Activated CD4-positive, alpha-beta memory T cell treated with anti-CD3 and anti-CD28 coated beads, Interleukin-2, amount 10 ng/mL, durations not matched to agents 7 days and 5 days (primary cell): ENCODE measurements around the gene TOR1B. TPM values are rescaled to one million over a fixed set of nuclear protein-coding genes. Genes with fewer than 3 reads are reported as not detected.
A peak's percentile ranks its signal among the peaks of the same experiment; 100 is the strongest.

Experiments
- CTCF ChIA-PET: fragments of 350-600 bp; sonication (Branson Sonifier 250); formaldehyde crosslinking; loops from one replicate; lab custom pipeline; 2021; ENCODE audit warnings: antibody characterized with exemption, inconsistent platforms; lab: Charles Lee
- POLR2A ChIA-PET: fragments of 350-600 bp; sonication (Branson Sonifier 250); formaldehyde crosslinking; loops from one replicate; lab custom pipeline; 2021; ENCODE audit warnings: antibody characterized with exemption; lab: Charles Lee
- DNase-seq: peaks from one replicate; pipeline ENCODE4 v3.0.0-alpha.2; 2020
- H3K27ac Mint-ChIP-seq: one replicate; pipeline ENCODE4 v1.8.0; 2021; ENCODE audit warnings: mild to moderate bottlenecking, mixed read lengths
- H3K27me3 Mint-ChIP-seq: one replicate; pipeline ENCODE4 v1.8.0; 2021; ENCODE audit warnings: mixed read lengths
- H3K36me3 Mint-ChIP-seq: one replicate; pipeline ENCODE4 v1.8.0; 2021; ENCODE audit warnings: low read depth, mixed read lengths
- H3K4me1 Mint-ChIP-seq: one replicate; pipeline ENCODE4 v1.8.0; 2021; ENCODE audit warnings: mixed read lengths
- H3K4me3 Mint-ChIP-seq: one replicate; pipeline ENCODE4 v1.8.0; 2021; ENCODE audit warnings: mild to moderate bottlenecking, mixed read lengths
- H3K9me3 Mint-ChIP-seq: one replicate; pipeline ENCODE4 v1.8.0; 2021; ENCODE audit warnings: mixed read lengths
- total RNA-seq, 2 experiments: library from RNA; stranded (reverse); gene quantifications; one replicate each; pipeline ENCODE4 v1.2.3, GENCODE V29; 2021

The TOR1B gene
- total RNA-seq, 2 experiments from 2014 or later, result 29.0 to 30.8 TPM

- POLR2A ChIA-PET, result interaction anchor here (1.0 to 6.4 kb wide), 5 partner anchors 11 to 48 kb away, joined by 3 to 145 read pairs (median 3); no protein-coding TSS in a partner anchor
- Mint-ChIP-seq H3K36me3 (peaks cover 39% of the 10 kb centered on the region), H3K27me3 (no peaks in the 10 kb centered on the region), H3K4me1 (peaks cover 56% of the 10 kb centered on the region), H3K9me3 (no peaks in the 10 kb centered on the region), H3K27ac (peak overlapping the region; percentile 71), H3K4me3 (no peak overlapping the region)
- CTCF ChIA-PET, result interaction anchor here (0.7 to 1.4 kb wide), 3 partner anchors 9 to 46 kb away, joined by 3 to 7 read pairs (median 6); no protein-coding TSS in a partner anchor
- no peak for DNase-seq
Measured at GRCh38 chr9:129839324-129840023, 36.5 kb downstream of the TOR1B start.

- no peaks in the 10 kb centered on the region for H3K9me3 Mint-ChIP-seq
- H3K4me1 Mint-ChIP-seq, result peaks cover 56% of the 10 kb centered on the region
- DNase-seq, result no peak
- H3K27me3 Mint-ChIP-seq, result no peaks in the 10 kb centered on the region
- peak overlapping the region; percentile 44 for H3K27ac Mint-ChIP-seq
- POLR2A ChIA-PET, result interaction anchor here (2.3 kb wide), 1 partner anchor 24 kb away, joined by 7 read pairs; no protein-coding TSS in a partner anchor
- peaks cover 33% of the 10 kb centered on the region for H3K36me3 Mint-ChIP-seq
- no peak overlapping the region for H3K4me3 Mint-ChIP-seq
- CTCF ChIA-PET, result no interaction called here
Measured at GRCh38 chr9:129840034-129840433, 37.0 kb downstream of the TOR1B start.

GRCh38 chr9:129841071-129841470, 38.1 kb downstream of the TOR1B start:
- Mint-ChIP-seq H3K27me3 (no peaks in the 10 kb centered on the region), H3K27ac (no peak overlapping the region), H3K9me3 (no peaks in the 10 kb centered on the region), H3K4me3 (no peak overlapping the region), H3K36me3 (peaks cover 26% of the 10 kb centered on the region), H3K4me1 (peaks cover 60% of the 10 kb centered on the region)
- ChIA-PET CTCF (no interaction called here), POLR2A (interaction anchor here (2.3 kb wide), 1 partner anchor 23 kb away, joined by 7 read pairs; no protein-coding TSS in a partner anchor)
- no peak for DNase-seq

GRCh38 chr9:129845373-129845772, 42.4 kb downstream of the TOR1B start:
- H3K4me3 Mint-ChIP-seq, result no peak overlapping the region
- no peak for DNase-seq
- H3K27me3 Mint-ChIP-seq, result no peaks in the 10 kb centered on the region
- H3K36me3 Mint-ChIP-seq, result peaks cover 12% of the 10 kb centered on the region
- peak overlapping the region; percentile 58 for H3K27ac Mint-ChIP-seq
- CTCF ChIA-PET, result interaction anchor here (0.5 to 1.6 kb wide), 2 partner anchors 9 to 474 kb away, joined by 3 to 5 read pairs; partner anchors contain the start of genes C9orf78 and USP20
- POLR2A ChIA-PET, result interaction anchor here (0.7 to 2.6 kb wide), 5 partner anchors 10 to 40 kb away, joined by 3 to 10 read pairs (median 5); no protein-coding TSS in a partner anchor
- H3K4me1 Mint-ChIP-seq, result peaks cover 19% of the 10 kb centered on the region
- H3K9me3 Mint-ChIP-seq, result no peaks in the 10 kb centered on the region

GRCh38 chr9:129848712-129849441, 45.9 kb downstream of the TOR1B start:
- H3K9me3 Mint-ChIP-seq, result no peaks in the 10 kb centered on the region
- H3K36me3 Mint-ChIP-seq, result peaks cover 31% of the 10 kb centered on the region
- POLR2A ChIA-PET, result interaction anchor here (0.7 to 1.2 kb wide), 5 partner anchors 9 to 38 kb away, joined by 3 to 4 read pairs (median 3); partner anchors contain the start of gene C9orf78
- no peak overlapping the region for H3K4me3 Mint-ChIP-seq
- DNase-seq, result no peak
- H3K27me3 Mint-ChIP-seq, result no peaks in the 10 kb centered on the region
- no peak overlapping the region for H3K27ac Mint-ChIP-seq
- peaks cover 19% of the 10 kb centered on the region for H3K4me1 Mint-ChIP-seq
- CTCF ChIA-PET, result interaction anchor here (0.7 to 1.2 kb wide), 3 partner anchors 10 to 59 kb away, joined by 3 to 5 read pairs (median 3); no protein-coding TSS in a partner anchor

GRCh38 chr9:129849901-129850300, 46.9 kb downstream of the TOR1B start:
- Mint-ChIP-seq H3K27ac (no peak overlapping the region), H3K9me3 (no peaks in the 10 kb centered on the region), H3K27me3 (no peaks in the 10 kb centered on the region), H3K4me1 (peaks cover 26% of the 10 kb centered on the region), H3K36me3 (peaks cover 41% of the 10 kb centered on the region), H3K4me3 (no peak overlapping the region)
- no peak for DNase-seq
- ChIA-PET CTCF (no interaction called here), POLR2A (interaction anchor here (1.0 kb wide), 1 partner anchor 15 kb away, joined by 4 read pairs; no protein-coding TSS in a partner anchor)

GRCh38 chr9:129850821-129851550, 48.0 kb downstream of the TOR1B start:
- no peak for DNase-seq
- no peaks in the 10 kb centered on the region for H3K9me3 Mint-ChIP-seq
- ChIA-PET POLR2A (interaction anchor here (0.9 to 1.3 kb wide), 3 partner anchors 12 to 40 kb away, joined by 3 to 4 read pairs (median 3); no protein-coding TSS in a partner anchor), CTCF (no interaction called here)
- no peak overlapping the region for H3K4me3 Mint-ChIP-seq
- peaks cover 29% of the 10 kb centered on the region for H3K4me1 Mint-ChIP-seq
- H3K36me3 Mint-ChIP-seq, result peaks cover 51% of the 10 kb centered on the region
- no peaks in the 10 kb centered on the region for H3K27me3 Mint-ChIP-seq
- H3K27ac Mint-ChIP-seq, result no peak overlapping the region

- H3K27ac Mint-ChIP-seq, result no peak overlapping the region
- ChIA-PET POLR2A (interaction anchor here (0.7 to 0.9 kb wide), 2 partner anchors 9 to 40 kb away, joined by 3 read pairs; no protein-coding TSS in a partner anchor), CTCF (interaction anchor here (0.8 kb wide), 1 partner anchor 9 kb away, joined by 3 read pairs; no protein-coding TSS in a partner anchor)
- no peak overlapping the region for H3K4me3 Mint-ChIP-seq
- peaks cover 57% of the 10 kb centered on the region for H3K36me3 Mint-ChIP-seq
- H3K27me3 Mint-ChIP-seq, result no peaks in the 10 kb centered on the region
- no peaks in the 10 kb centered on the region for H3K9me3 Mint-ChIP-seq
- peaks cover 35% of the 10 kb centered on the region for H3K4me1 Mint-ChIP-seq
- no peak for DNase-seq
Measured at GRCh38 chr9:129851821-129852220, 48.8 kb downstream of the TOR1B start.

GRCh38 chr9:129852579-129852978, 49.6 kb downstream of the TOR1B start:
- no peak for DNase-seq
- peaks cover 42% of the 10 kb centered on the region for H3K4me1 Mint-ChIP-seq
- H3K27me3 Mint-ChIP-seq, result no peaks in the 10 kb centered on the region
- no peak overlapping the region for H3K4me3 Mint-ChIP-seq
- no peak overlapping the region for H3K27ac Mint-ChIP-seq
- ChIA-PET CTCF (interaction anchor here (0.8 kb wide), 1 partner anchor 8 kb away, joined by 3 read pairs; no protein-coding TSS in a partner anchor), POLR2A (interaction anchor here (0.6 to 0.9 kb wide), 2 partner anchors 14 to 17 kb away, joined by 3 read pairs; no protein-coding TSS in a partner anchor)
- H3K36me3 Mint-ChIP-seq, result peaks cover 61% of the 10 kb centered on the region
- no peaks in the 10 kb centered on the region for H3K9me3 Mint-ChIP-seq

GRCh38 chr9:129853614-129854013, 50.6 kb downstream of the TOR1B start:
- no peaks in the 10 kb centered on the region for H3K9me3 Mint-ChIP-seq
- DNase-seq, result no peak
- no peak overlapping the region for H3K4me3 Mint-ChIP-seq
- H3K4me1 Mint-ChIP-seq, result peaks cover 44% of the 10 kb centered on the region
- H3K36me3 Mint-ChIP-seq, result peaks cover 67% of the 10 kb centered on the region
- ChIA-PET CTCF (no interaction called here), POLR2A (interaction anchor here (0.9 kb wide), 1 partner anchor 9 kb away, joined by 4 read pairs; no protein-coding TSS in a partner anchor)
- H3K27ac Mint-ChIP-seq, result no peak overlapping the region
- no peaks in the 10 kb centered on the region for H3K27me3 Mint-ChIP-seq

- Mint-ChIP-seq H3K4me1 (peaks cover 45% of the 10 kb centered on the region), H3K27me3 (no peaks in the 10 kb centered on the region), H3K27ac (peak overlapping the region; percentile 34), H3K36me3 (peaks cover 71% of the 10 kb centered on the region), H3K9me3 (no peaks in the 10 kb centered on the region), H3K4me3 (no peak overlapping the region)
- ChIA-PET POLR2A (interaction anchor here (1.7 kb wide), 1 partner anchor 14 kb away, joined by 5 read pairs; no protein-coding TSS in a partner anchor), CTCF (no interaction called here)
- DNase-seq, result no peak
Measured at GRCh38 chr9:129854588-129855110, 51.7 kb downstream of the TOR1B start.

GRCh38 chr9:129857207-129857606, 54.2 kb downstream of the TOR1B start:
- H3K9me3 Mint-ChIP-seq, result no peaks in the 10 kb centered on the region
- ChIA-PET POLR2A (no interaction called here), CTCF (no interaction called here)
- H3K4me1 Mint-ChIP-seq, result peaks cover 66% of the 10 kb centered on the region
- H3K36me3 Mint-ChIP-seq, result peaks cover 68% of the 10 kb centered on the region
- peak overlapping the region; percentile 11 for H3K27ac Mint-ChIP-seq
- H3K27me3 Mint-ChIP-seq, result no peaks in the 10 kb centered on the region
- DNase-seq, result no peak
- H3K4me3 Mint-ChIP-seq, result no peak overlapping the region
